B cell (primary cell): ENCODE results near the gene CCDC9B.

Experiments used
- EZH2 ChIP-seq: IDR thresholded peaks from 2 replicates; pipeline ENCODE4 v1.6.1; 2012; ENCODE audit warnings: borderline replicate concordance, low read depth, mild to moderate bottlenecking, moderate library complexity, low read length; ENCODE audit not compliant: insufficient read depth, poor library complexity, severe bottlenecking
- TF ChIP-seq, protein P1 (sequence below): fragments of 200-600 bp; IDR thresholded peaks from one replicate; pipeline ENCODE4 v1.8.0; 2022; ENCODE audit warnings: antibody characterized with exemption, mild to moderate bottlenecking

DNA sequence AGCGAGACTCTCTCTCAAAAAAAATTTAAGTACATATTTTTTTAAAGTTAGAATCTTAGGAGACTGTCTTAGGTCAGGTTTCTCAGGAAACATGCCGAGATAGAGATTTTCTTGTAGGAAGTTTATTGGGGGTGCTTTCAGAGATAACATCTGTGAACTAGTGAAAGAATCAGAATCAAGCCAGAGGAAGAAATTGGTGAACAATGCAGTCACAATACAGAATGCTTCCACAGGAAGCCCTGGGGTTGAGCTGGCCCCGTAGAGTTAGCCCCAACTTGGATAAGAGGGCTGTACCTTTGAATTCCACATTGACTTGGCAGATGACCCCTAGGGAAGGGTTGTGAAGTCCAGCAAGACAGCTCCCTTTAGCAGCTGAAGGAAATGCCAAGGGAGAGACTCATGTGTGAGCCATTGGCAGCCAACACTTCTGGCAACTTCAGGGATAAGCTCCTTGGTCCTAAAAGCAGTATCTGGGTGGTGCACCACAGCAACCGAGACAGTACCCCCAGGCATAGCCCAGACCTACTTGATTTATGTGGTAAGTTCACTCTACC lies 25.9 kb downstream of the CCDC9B start:
- TF ChIP-seq, protein P1, sequence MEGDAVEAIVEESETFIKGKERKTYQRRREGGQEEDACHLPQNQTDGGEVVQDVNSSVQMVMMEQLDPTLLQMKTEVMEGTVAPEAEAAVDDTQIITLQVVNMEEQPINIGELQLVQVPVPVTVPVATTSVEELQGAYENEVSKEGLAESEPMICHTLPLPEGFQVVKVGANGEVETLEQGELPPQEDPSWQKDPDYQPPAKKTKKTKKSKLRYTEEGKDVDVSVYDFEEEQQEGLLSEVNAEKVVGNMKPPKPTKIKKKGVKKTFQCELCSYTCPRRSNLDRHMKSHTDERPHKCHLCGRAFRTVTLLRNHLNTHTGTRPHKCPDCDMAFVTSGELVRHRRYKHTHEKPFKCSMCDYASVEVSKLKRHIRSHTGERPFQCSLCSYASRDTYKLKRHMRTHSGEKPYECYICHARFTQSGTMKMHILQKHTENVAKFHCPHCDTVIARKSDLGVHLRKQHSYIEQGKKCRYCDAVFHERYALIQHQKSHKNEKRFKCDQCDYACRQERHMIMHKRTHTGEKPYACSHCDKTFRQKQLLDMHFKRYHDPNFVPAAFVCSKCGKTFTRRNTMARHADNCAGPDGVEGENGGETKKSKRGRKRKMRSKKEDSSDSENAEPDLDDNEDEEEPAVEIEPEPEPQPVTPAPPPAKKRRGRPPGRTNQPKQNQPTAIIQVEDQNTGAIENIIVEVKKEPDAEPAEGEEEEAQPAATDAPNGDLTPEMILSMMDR, result no peak
- no peak for TF ChIP-seq EZH2
